GM12878 (cell line): ENCODE results near the gene HSPB3.

Experiments used
- KDM1A ChIP-seq: fragments of 200-600 bp; sonication (generic); IDR thresholded peaks from 2 replicates; pipeline ENCODE4 v1.6.1; 2016; ENCODE audit warnings: borderline replicate concordance
- NR2C1 ChIP-seq: fragments of 450-650 bp; IDR thresholded peaks from 2 replicates; pipeline ENCODE4 v1.6.1; 2017; ENCODE audit warnings: antibody characterized with exemption, mild to moderate bottlenecking, moderate library complexity
- POLR2A ChIP-seq: IDR thresholded peaks from 2 replicates; pipeline ENCODE4 v1.6.1; 2011; ENCODE audit warnings: low read depth, mild to moderate bottlenecking, low read length
- POLR2AphosphoS5 ChIP-seq: IDR thresholded peaks from 2 replicates; pipeline ENCODE4 v1.6.1; 2011; ENCODE audit warnings: mild to moderate bottlenecking, low read length, inconsistent platforms
- RCOR1 ChIP-seq: conservative IDR thresholded peaks from 2 replicates; pipeline ENCODE4 v1.6.1; 2012; ENCODE audit warnings: low read depth, low read length, improper control_type of control experiment
- SIN3A ChIP-seq: IDR thresholded peaks from 2 replicates; pipeline ENCODE4 v1.6.1; 2012; ENCODE audit warnings: low read depth, low read length, improper control_type of control experiment
- STAT1 ChIP-seq: fragments of 450-650 bp; conservative IDR thresholded peaks from 2 replicates; pipeline ENCODE4 v1.6.1; 2014; ENCODE audit warnings: antibody characterized with exemption, mild to moderate bottlenecking
- TF ChIP-seq, protein P1 (sequence below), 3 experiments: IDR thresholded peaks in 2 of 3; conservative IDR thresholded peaks in 1 of 3; 2 replicates each; pipeline ENCODE4 v1.5.1; 2011; ENCODE audit warnings: low read depth in 3 of 3, low read length in 3 of 3, mild to moderate bottlenecking in 3 of 3, control low read depth in 2 of 3, moderate library complexity in 2 of 3, inconsistent platforms in 1 of 3, mixed read lengths in 1 of 3; ENCODE audit not compliant: control insufficient read depth in 2 of 3, insufficient read depth in 1 of 3; ENCODE audit errors: extremely low read depth in 1 of 3
- TF ChIP-seq, protein P2 (sequence below): IDR thresholded peaks from 2 replicates; pipeline ENCODE4 v1.6.1; 2011; ENCODE audit warnings: low read depth, low read length, improper control_type of control experiment, borderline replicate concordance

DNA sequence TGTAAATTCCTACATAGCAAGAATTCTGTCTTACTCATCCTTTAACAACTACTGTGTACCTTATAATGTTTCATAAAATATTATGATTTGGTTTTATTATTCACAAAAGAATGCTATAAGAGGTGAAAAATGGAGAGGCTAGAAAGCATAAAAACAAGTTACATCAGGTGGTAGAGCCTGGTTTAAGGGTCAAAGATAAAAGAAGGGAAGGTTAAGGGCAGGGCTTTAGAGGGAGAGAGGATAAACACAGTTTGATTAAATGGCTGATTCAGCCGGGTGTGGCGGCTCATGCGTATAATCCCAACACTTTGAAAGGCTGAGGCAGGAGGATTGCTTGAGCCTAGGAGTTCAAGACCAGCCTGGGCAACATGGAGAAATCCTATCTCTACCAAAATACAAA, 40.4 kb upstream of the HSPB3 start:
- TF ChIP-seq NR2C1 (no peak), RCOR1 (no peak), POLR2AphosphoS5 (no peak), SIN3A (no peak), STAT1 (no peak), POLR2A (no peak), KDM1A (no peak)
- TF ChIP-seq, protein P1, sequence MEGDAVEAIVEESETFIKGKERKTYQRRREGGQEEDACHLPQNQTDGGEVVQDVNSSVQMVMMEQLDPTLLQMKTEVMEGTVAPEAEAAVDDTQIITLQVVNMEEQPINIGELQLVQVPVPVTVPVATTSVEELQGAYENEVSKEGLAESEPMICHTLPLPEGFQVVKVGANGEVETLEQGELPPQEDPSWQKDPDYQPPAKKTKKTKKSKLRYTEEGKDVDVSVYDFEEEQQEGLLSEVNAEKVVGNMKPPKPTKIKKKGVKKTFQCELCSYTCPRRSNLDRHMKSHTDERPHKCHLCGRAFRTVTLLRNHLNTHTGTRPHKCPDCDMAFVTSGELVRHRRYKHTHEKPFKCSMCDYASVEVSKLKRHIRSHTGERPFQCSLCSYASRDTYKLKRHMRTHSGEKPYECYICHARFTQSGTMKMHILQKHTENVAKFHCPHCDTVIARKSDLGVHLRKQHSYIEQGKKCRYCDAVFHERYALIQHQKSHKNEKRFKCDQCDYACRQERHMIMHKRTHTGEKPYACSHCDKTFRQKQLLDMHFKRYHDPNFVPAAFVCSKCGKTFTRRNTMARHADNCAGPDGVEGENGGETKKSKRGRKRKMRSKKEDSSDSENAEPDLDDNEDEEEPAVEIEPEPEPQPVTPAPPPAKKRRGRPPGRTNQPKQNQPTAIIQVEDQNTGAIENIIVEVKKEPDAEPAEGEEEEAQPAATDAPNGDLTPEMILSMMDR (IDR thresholded peaks at IDR 0.05 in 2 of 3, conservative IDR thresholded peaks at IDR 0.05 in 1 of 3; ENCODE audit: control insufficient read depth in 2 of 3, extremely low read depth in 1 of 3, insufficient read depth in 1 of 3, low read depth in 3 of 3, low read length in 3 of 3), result no peak
- TF ChIP-seq, protein P2, sequence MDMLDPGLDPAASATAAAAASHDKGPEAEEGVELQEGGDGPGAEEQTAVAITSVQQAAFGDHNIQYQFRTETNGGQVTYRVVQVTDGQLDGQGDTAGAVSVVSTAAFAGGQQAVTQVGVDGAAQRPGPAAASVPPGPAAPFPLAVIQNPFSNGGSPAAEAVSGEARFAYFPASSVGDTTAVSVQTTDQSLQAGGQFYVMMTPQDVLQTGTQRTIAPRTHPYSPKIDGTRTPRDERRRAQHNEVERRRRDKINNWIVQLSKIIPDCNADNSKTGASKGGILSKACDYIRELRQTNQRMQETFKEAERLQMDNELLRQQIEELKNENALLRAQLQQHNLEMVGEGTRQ, result no peak
